Fibroblast of lung (primary cell): ENCODE results near the gene RCAN2.

Source experiments
- EZH2 ChIP-seq: IDR thresholded peaks from 2 replicates; pipeline ENCODE4 v1.5.1; 2012; ENCODE audit warnings: low read length, control low read depth, mild to moderate bottlenecking; ENCODE audit errors: missing control alignments
- TF ChIP-seq, protein P1 (sequence below), 2 donors: IDR thresholded peaks in 1 of 2; conservative IDR thresholded peaks in 1 of 2; 1 replicate in 1 of 2; 2 replicates in 1 of 2; pipeline ENCODE4 v1.5.1; 2011 to 2012; ENCODE audit warnings: low read length in 2 of 2, control low read depth in 1 of 2, inconsistent platforms in 1 of 2, low read depth in 1 of 2, mild to moderate bottlenecking in 1 of 2

DNA sequence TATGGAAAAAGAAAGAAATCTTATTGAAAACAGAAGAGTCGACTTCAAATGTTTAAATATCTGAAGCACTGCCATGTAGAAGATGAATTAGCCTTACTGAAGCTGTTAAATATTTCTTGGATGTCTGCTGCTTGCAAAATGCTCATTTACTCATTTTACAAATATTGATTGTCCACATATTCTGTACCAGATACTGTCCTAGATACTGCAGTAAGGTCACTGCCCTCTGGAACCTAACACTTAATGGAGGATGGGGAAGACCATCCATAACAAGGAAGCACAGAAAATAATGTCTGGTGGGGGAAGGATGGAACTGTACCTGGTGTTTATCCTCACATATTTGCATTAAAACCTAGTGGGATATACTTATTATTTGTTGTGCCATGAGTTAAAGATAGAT, 99.0 kb downstream of the RCAN2 start:
- TF ChIP-seq, protein P1, sequence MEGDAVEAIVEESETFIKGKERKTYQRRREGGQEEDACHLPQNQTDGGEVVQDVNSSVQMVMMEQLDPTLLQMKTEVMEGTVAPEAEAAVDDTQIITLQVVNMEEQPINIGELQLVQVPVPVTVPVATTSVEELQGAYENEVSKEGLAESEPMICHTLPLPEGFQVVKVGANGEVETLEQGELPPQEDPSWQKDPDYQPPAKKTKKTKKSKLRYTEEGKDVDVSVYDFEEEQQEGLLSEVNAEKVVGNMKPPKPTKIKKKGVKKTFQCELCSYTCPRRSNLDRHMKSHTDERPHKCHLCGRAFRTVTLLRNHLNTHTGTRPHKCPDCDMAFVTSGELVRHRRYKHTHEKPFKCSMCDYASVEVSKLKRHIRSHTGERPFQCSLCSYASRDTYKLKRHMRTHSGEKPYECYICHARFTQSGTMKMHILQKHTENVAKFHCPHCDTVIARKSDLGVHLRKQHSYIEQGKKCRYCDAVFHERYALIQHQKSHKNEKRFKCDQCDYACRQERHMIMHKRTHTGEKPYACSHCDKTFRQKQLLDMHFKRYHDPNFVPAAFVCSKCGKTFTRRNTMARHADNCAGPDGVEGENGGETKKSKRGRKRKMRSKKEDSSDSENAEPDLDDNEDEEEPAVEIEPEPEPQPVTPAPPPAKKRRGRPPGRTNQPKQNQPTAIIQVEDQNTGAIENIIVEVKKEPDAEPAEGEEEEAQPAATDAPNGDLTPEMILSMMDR (conservative IDR thresholded peaks at IDR 0.05 in 1 of 2, IDR thresholded peaks at IDR 0.05 in 1 of 2; ENCODE audit: low read depth in 1 of 2, low read length in 2 of 2), result no peak
- no peak for TF ChIP-seq EZH2
